Lung (tissue), 12 donors: Measurements from ENCODE around the gene C10orf105. TPM values are rescaled to one million over a fixed set of nuclear protein-coding genes. Genes with fewer than 3 reads are reported as not detected.

ENCODE experiments used
- ATAC-seq: fragments of 200-7000 bp; cut with Tn5 transposase; one replicate; pipeline ENCODE4 v1.9.1; 2020; ENCODE audit warnings: moderate number of reproducible peaks; ENCODE audit not compliant: insufficient read depth, low FRiP score
- DNase-seq, 3 donors: peaks; one replicate each; pipeline ENCODE4 v3.0.0-alpha.2; 2013 to 2017
- H3K27ac ChIP-seq, 2 donors: one replicate each; pipeline ENCODE4 v1.5.1; 2013; ENCODE audit warnings: mild to moderate bottlenecking in 2 of 2, moderate library complexity in 2 of 2, control low read depth in 1 of 2, inconsistent platforms in 1 of 2, low read depth in 1 of 2, low read length in 1 of 2
- H3K27me3 ChIP-seq, 3 donors: one replicate each; pipeline ENCODE4 v1.5.1; 2013; ENCODE audit warnings: low read length in 2 of 3; ENCODE audit not compliant: control insufficient read depth in 3 of 3, insufficient read depth in 3 of 3
- H3K36me3 ChIP-seq, 4 donors: one replicate each; pipeline ENCODE4 v1.5.1; 2013; ENCODE audit warnings: low read length in 4 of 4, mild to moderate bottlenecking in 1 of 4, moderate library complexity in 1 of 4; ENCODE audit not compliant: control insufficient read depth in 4 of 4, insufficient read depth in 4 of 4
- H3K4me1 ChIP-seq, 5 donors: one replicate each; pipeline ENCODE4 v1.5.1; 2013; ENCODE audit warnings: low read length in 5 of 5, mild to moderate bottlenecking in 2 of 5, moderate library complexity in 1 of 5; ENCODE audit not compliant: control insufficient read depth in 5 of 5, insufficient read depth in 5 of 5
- H3K4me3 ChIP-seq: one replicate; pipeline ENCODE4 v1.5.1; 2013; ENCODE audit warnings: mild to moderate bottlenecking, control low read depth, moderate library complexity
- H3K9ac ChIP-seq, 2 donors: one replicate each; pipeline ENCODE4 v1.5.1; 2013; ENCODE audit warnings: low read length in 2 of 2, control low read depth in 1 of 2; ENCODE audit not compliant: insufficient read depth in 1 of 2
- H3K9me3 ChIP-seq, 4 donors: one replicate each; pipeline ENCODE4 v1.5.1; 2013; ENCODE audit warnings: low read length in 3 of 4, mild to moderate bottlenecking in 1 of 4, moderate library complexity in 1 of 4; ENCODE audit not compliant: control insufficient read depth in 4 of 4, insufficient read depth in 3 of 4
- WGBS, 2 donors: extraction: QIAGEN DNeasy Blood & Tissue Kit; methylation state at CpG; one replicate each; pipeline ENCODE4 v1.1.7; 2013; 5-methylcytosine and 5-hydroxymethylcytosine counted together
- polyA plus RNA-seq, 2 donors: library from polyadenylated mRNA; stranded (reverse); fragments of 200-250 nt; gene quantifications; one replicate each; pipeline ENCODE4 v1.2.1, GENCODE V29; 2013
- total RNA-seq, 2 donors: library from RNA; depleted of rRNA in 1 of 2; stranded (reverse); fragments of >200 nt in 1 of 2; gene quantifications; one replicate each; pipeline ENCODE4 v1.2.1, GENCODE V29; 2014 to 2021
- TF ChIP-seq, protein P1 (sequence below): IDR thresholded peaks from 2 replicates; pipeline ENCODE4 v1.5.1; 2012; ENCODE audit warnings: mild to moderate bottlenecking; ENCODE audit errors: control extremely low read depth, extremely low read depth
- donor health status: control.
- donor health status: control.
- donor health status: Bipolar disorder and iron deficiency.
- donor health status: healthy.
- donor health status: DM: yes; HTN: yes; CAD: no.

C10orf105 gene
- total and polyA plus RNA-seq, 4 donors, result 0.14 to 0.58 (median 0.27) TPM

DNA sequence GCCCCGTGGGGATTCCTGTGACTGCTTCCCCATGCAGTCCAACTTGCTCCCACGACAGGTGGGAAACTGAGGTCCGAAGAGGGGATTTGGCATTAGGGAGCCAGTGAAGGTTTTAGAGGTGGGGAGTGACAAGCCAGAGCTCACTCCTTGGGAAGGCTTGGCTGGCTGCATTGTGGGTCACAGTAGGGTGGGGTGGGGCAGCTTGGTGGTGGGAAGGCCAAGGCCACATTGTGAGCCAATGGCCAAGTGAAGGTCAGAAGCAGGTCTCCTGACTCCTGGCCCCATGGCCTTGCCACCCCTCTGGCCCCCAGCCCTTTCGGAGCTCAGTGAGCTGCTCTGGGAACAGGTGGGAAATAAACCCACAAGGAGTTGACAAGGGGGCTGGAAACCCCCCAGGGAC is 2.5 kb downstream of the C10orf105 start:
- DNase-seq (no peak), ATAC-seq (no peak)
- Histone ChIP-seq H3K27me3 (no peaks in the 10 kb centered on the region), H3K9ac (peak overlapping the region in 1 of 2 donors; percentile 19), H3K36me3 (no peaks in the 10 kb centered on the region), H3K9me3 (no peaks in the 10 kb centered on the region), H3K4me3 (no peak overlapping the region), H3K27ac (peak overlapping the region in 1 of 2 donors; percentile 15), H3K4me1 (peaks cover 0 to 63% (median 36%) of the 10 kb centered on the region in 5 donors)
- TF ChIP-seq, protein P1, sequence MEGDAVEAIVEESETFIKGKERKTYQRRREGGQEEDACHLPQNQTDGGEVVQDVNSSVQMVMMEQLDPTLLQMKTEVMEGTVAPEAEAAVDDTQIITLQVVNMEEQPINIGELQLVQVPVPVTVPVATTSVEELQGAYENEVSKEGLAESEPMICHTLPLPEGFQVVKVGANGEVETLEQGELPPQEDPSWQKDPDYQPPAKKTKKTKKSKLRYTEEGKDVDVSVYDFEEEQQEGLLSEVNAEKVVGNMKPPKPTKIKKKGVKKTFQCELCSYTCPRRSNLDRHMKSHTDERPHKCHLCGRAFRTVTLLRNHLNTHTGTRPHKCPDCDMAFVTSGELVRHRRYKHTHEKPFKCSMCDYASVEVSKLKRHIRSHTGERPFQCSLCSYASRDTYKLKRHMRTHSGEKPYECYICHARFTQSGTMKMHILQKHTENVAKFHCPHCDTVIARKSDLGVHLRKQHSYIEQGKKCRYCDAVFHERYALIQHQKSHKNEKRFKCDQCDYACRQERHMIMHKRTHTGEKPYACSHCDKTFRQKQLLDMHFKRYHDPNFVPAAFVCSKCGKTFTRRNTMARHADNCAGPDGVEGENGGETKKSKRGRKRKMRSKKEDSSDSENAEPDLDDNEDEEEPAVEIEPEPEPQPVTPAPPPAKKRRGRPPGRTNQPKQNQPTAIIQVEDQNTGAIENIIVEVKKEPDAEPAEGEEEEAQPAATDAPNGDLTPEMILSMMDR, result no peak
- 91 to 95% methylated on average over 4 of the region's 4 CpGs for WGBS, 2 donors

DNA sequence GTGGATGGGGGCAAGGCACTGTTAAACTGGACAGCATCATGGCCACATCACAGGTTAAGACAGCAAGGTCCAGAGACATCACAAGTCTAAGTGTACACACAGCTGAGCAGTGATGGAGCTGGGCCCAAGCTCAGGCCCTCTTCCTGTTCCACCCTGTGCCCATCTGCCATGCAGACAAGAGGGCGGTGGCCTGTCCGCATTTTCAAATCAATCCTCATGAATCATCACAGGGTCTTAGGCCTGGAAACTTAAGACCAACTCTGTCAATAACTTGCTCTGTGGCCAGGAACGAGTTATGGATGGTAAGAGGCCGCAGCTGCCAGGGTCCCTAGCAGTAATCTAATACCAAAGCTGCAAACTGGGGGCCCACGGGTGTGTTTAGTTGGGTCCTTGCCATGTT is 3.2 kb downstream of the C10orf105 start:
- DNase-seq, result no peak
- ATAC-seq, result no peak
- 91 to 93% methylated on average over 5 of the region's 5 CpGs for WGBS, 2 donors
- Histone ChIP-seq H3K9me3 (no peaks in the 10 kb centered on the region), H3K27me3 (no peaks in the 10 kb centered on the region), H3K27ac (no peak overlapping the region), H3K4me3 (no peak overlapping the region), H3K4me1 (peaks cover 0 to 63% (median 36%) of the 10 kb centered on the region in 5 donors), H3K36me3 (no peaks in the 10 kb centered on the region), H3K9ac (no peak overlapping the region)
- TF ChIP-seq, protein P1, result no peak

DNA sequence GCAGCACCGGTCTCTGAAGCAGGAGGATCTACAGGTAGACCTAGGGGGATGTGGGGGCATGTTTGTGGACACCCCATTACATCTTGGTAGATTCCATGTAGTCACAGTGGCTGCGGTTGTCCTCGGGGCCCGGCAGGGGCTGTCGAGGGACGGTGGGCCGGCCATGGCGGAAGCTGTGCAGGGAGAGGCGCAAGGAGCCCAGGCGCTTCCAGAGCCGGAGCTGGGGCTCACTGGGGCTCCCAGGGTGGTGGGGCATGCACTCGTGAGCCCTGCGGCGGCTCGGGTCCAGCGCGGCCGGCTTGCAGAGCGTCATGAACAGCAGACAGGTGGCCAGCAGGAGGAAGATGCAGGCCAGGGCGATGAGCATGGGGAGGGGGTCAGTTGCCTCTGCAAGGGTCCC is 3.7 kb downstream of the C10orf105 start:
- H3K4me3 ChIP-seq, result no peak overlapping the region
- no peaks in the 10 kb centered on the region for H3K27me3 ChIP-seq
- ATAC-seq, result no peak
- no peak overlapping the region for H3K27ac ChIP-seq
- H3K4me1 ChIP-seq, result peaks cover 0 to 63% (median 36%) of the 10 kb centered on the region in 5 donors
- no peaks in the 10 kb centered on the region for H3K36me3 ChIP-seq
- TF ChIP-seq, protein P1, result no peak
- no peaks in the 10 kb centered on the region for H3K9me3 ChIP-seq
- no peak overlapping the region for H3K9ac ChIP-seq
- WGBS, 2 donors, result 95 to 96% methylated on average over 20 of the region's 20 CpGs
- DNase-seq, result no peak

DNA sequence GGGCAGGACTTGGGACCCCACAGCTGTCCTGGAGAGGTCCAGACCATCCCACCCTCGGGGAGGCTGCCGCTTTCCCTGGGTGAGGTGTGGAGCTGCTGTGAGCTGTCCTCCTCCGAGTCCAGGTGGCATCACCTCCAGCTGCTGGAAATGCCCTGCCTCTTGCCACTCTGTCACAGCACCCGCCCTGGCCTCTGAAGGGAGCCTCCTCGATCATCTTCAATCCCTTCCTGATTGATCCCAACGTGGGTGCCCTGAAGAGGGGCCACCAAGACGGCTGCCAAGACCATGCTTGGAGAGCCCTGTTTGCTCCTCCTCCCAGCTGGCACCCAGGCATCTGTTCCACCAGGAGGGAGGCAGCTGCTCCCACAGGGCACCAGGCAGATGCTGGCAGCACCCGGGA is 4.6 kb downstream of the C10orf105 start:
- no peak overlapping the region for H3K4me3 ChIP-seq
- no peak overlapping the region for H3K9ac ChIP-seq
- TF ChIP-seq, protein P1, result no peak
- H3K36me3 ChIP-seq, result no peaks in the 10 kb centered on the region
- peaks cover 0 to 54% (median 31%) of the 10 kb centered on the region in 5 donors for H3K4me1 ChIP-seq
- DNase-seq (no peak), ATAC-seq (no peak)
- WGBS, 2 donors, result 81 to 82% methylated on average over 7 to 8 of the region's 8 CpGs
- H3K27me3 ChIP-seq, result no peaks in the 10 kb centered on the region
- no peaks in the 10 kb centered on the region for H3K9me3 ChIP-seq
- peak overlapping the region in 1 of 2 donors; percentile 89 for H3K27ac ChIP-seq
